ENCODE measurements around the gene MCRIP2.

The MCRIP2 gene

GRCh38 chr16:633336-634050, 8.1 kb upstream of the MCRIP2 start:
- no peak for DNase-seq

GRCh38 chr16:634051-634670, 7.5 kb upstream of the MCRIP2 start:
- no peak for DNase-seq

DNA sequence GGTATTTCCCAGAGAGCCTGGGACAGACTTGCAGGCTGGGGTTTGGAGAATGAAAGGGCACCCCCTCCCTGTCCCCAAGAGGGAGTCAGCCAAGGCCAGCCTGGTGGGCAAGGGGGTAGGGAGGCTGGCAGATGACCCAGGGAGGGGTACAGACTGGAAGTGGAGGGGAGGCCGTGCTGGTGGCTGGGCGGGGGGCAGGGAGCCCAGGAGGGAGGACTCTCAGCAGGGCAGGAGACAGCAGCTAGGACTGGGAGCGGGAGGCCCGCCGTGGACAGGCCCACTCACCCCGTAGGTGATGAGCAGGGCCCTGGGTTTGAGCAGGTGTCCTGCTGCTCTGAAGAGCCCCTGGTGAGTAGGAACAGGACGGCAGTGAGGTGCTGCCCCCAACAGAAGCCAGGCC, 6.6 kb upstream of the MCRIP2 start:
- DNase-seq, result no peak

DNA sequence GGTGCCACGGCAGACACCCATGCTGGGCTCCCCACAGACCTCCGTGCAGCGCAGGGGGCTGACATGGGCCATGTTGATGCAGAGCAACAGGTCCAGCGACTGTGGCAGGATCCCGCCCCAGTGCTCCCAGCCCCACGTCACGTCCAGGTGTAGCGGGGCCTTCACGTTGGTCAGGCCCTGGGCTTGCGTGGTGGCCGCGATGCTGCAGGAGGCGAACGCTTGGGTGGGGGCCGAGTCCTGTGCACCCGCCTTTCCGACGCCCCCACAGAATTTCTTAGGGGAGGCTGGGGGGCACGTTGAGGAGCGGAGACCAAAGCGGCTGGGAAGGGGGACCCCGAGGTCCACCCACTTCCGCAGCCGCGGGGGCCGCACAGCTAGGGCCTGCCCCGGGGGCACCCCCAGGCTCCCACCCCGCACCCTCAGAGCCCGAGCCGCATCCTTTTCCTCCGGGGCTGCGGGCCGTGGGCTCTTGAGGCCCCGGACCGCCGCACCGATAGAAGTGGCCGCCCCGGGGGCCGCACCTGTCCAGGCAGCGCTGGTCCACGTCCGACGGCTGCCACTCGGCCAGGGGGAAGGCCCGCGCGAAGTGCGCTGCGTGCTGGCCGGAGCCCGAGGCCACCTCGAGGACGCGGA, 5.9 kb upstream of the MCRIP2 start:
- DNase-seq, result no peak

DNA sequence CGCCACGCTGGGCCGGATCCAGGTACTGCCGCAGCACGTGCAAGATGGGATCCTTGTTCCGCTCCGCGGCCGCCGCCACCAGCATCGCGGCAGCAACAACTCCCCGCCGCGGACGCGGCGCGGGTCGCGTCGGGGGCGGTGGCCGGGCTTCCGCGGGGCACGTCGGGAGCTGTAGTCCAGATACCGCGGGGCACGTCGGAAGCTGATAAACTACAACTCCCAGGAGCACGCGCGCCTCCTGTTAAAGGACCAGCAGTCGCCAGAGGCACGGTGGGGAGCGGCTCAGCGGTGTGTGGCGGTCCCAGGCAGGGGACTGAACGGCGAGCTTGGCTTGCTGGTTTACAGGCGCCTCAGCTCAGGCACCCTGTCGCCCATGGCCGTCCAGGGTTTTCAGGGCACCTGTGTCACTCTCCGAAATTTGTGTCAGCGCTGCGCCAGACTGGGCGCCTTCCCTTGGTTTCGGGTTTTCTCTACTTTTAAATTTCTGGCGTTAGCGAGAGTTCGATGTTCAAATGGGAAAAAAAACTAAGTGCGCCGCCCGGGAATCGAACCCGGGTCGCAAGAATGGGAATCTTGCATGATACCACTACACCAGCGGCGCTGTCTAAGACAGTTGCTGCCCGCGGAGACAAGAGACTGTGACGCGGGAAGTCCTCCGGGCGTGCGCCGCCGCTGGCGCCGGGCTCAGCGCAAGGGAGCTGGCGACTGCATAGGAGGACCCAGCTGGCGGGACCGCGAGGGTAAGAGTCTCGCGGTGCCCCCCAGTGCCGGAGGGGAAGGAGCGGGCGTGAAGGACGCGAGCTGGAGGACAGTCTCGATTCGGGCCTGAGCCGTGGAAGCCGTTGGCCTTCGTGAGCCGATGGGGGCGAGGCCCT, 5.2 kb upstream of the MCRIP2 start, which contains the start of gene METTL26:
TSS of gene METTL26 (minus strand) at position 100 of the 875 bp plus-strand sequence. CDS start at position 85, 15 bp downstream.
- peak; percentile 94 for DNase-seq

DNA sequence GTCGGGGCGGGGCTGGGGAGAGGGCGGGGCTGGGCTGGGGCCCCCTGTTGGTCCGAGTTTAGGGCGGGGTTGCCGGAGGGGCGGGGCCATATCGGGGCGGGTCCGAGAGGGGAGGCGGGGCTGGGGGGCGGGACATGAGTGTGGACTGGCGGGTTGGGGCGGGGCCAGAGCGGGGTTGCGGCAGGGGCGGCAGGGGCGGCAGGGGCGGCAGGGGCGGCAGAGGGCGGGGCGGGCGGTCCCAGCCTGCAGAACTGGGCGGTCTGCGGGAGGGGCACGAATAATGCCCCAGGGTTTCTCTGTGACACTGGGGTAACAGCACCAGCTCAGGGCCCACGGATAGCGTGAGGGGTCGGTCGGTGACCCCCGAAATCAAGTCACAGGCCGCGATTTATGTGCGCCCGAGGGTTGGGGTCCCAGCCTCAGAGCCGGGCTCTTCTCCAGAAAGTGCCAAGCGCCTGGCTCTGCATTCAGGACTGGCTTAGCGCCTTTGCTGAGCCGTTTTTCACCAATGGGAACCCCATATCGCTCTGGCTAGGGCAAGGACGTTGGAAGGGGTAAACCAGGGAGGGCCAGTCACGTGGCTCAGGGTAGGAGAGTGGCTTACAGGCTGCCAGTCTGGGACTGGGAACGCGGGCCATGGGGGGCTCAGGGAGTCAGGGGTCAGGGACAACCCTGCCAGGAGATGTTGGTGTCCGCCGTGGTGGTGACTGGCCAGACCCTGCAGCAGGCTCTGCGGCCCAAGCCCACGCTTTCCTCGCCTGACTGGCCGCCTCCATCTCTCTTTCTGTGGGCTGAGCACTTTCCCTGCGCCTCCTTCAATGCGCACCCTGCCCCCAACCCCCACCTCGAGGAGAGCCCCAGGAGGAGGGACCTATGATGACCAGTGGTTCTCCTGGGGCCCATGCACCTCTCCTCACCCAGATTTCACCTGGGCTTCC, 4.3 kb upstream of the MCRIP2 start:
- DNase-seq, result peak; percentile 84

DNA sequence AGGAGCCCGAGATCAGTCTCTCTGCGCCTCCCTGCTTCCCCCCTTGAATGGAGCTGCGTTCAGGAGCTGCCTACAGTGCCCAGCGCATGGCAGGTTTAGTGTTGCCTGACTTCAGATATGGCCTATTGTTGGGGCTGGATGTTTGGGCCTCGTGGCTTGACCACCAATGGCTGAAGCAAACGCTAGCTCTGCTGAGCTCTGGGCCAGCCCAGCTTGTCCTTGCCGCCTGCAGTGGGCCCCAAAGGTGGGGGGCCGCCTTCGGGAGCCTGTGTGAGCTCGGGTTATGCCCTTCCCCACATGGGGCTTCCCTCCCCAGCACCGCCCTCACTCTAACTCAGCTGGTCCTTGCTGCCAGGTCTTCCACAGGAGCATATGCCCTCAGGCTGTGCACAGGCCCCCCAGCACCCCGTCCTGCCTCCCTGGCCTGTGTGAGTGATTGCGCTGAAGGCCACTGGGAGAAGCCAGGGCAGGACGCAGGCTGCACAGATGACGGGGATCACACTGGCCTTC, 3.5 kb upstream of the MCRIP2 start:
- no peak for DNase-seq

DNA sequence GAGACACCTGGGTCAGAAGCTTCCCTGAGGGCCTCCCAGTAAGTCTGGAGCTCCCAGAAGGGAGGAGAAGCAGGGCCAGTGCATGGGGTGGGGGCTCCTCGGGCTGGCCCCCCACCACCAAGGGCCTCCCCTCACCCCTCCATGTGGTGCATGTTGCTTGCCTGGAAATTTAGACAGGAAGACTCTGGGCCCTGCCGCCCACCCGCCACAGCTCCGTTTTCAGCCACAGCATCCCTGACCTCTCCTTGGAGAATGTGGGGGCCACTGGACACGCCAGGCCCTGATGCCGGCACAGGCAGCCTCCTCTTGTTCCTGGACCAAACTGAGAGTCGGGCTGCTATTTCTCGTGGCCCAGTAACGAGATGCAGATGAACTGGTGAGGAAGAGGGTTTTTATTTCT, 2.8 kb upstream of the MCRIP2 start:
- DNase-seq, result no peak

GRCh38 chr16:640614-641013, 1.0 kb upstream of the MCRIP2 start:
- no peak for DNase-seq

DNA sequence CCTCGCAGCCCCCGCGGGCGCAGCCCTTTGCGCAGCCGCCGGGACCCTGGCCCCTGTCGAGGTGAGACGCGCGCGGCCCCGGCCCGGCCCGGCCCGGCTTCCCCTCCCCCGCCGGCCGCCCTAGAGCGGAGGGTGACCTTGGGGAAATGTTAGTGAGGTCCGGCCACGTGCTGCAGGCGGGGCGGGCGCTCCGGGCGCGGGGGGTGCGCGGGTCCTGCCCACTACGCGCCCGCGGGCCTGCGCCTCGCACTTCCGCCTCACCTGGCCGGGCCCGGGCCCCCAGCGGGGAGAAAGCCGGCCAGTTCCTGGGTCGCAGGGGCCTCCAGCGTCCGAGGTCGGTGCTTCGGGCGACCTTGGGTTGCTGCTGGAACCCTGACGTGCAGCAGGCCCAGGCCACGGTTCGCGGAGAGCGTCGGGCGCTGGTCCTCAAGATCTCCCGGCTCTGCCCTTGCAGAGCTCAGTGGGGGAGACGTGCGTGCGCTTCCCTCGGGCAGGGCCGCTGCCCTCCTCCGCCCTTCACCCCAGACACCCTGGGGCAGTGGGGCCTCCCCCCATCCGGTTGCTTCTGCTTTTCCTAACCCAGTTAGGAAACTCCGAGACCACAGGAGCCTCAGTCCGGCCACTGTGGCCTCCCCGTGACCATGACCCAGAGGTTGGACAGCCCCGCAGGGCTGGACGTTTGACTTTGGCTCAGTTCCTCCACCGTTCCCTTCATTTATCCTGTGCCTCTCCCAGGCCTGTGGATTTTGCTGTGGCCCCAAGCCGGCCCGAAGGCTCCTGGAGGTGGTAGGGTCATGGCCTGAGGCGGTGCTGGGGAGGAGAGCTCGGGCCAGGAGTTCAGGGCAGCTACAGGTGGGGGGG, 791 bp downstream of the MCRIP2 start:
- peak; percentile 54 for DNase-seq

GRCh38 chr16:643050-643368, 1.4 kb downstream of the MCRIP2 start:
- no peak for DNase-seq

DNA sequence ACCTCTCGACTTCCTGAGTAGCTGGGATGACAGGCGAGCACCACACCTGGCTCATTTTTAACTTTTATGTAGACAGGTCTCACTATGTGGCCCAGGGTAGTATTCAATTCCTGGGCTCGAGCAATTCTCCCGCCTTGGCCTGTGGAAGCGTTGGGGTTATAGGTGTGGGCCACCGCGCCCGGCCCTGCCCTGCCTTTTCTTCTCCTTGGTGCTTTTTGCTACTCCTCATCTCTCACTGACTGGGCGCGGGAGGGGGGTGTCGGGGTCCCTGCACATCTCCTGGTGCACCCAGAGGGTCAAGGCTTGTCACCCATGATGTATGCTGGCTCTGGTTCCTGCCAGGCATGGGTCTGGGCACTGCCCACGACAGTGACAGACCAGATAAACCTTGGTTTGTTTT, 2.9 kb downstream of the MCRIP2 start:
- no peak for DNase-seq

GRCh38 chr16:645852-646678, 4.4 kb downstream of the MCRIP2 start:
- DNase-seq, result no peak

- no peak for DNase-seq
Measured at GRCh38 chr16:646679-647172, 5.1 kb downstream of the MCRIP2 start.

DNA sequence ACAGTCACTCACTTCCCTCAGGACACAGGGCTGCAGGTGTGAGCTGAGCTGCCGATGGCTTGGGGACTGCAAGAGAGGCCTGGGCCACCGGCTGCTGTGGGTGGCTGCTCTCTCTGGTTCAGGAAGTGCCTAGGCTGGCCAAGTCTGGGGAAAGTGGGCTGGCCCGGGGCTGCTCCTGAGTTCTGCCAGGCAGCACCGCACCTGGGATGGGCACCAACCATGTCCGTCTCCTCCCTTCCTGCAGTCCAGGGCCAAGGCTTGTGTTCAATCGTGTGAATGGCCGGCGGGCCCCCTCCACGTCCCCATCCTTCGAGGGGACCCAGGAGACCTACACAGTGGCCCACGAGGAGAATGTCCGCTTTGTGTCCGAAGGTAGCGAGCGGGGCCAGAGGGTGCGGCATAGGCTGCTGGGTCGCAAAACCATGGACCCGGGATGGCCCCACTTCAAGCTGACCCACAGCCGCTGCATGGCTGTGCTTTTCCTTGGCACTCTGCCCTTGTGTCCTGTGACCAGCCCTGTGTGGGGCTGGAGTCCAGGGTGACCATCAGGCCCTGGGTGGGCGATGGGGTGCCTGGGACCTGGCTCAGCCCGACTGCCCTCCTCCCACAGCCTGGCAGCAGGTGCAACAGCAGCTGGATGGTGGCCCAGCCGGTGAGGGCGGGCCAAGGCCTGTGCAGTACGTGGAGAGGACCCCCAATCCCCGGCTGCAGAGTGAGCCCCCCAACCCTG, 5.7 kb downstream of the MCRIP2 start:
- no peak for DNase-seq

DNA sequence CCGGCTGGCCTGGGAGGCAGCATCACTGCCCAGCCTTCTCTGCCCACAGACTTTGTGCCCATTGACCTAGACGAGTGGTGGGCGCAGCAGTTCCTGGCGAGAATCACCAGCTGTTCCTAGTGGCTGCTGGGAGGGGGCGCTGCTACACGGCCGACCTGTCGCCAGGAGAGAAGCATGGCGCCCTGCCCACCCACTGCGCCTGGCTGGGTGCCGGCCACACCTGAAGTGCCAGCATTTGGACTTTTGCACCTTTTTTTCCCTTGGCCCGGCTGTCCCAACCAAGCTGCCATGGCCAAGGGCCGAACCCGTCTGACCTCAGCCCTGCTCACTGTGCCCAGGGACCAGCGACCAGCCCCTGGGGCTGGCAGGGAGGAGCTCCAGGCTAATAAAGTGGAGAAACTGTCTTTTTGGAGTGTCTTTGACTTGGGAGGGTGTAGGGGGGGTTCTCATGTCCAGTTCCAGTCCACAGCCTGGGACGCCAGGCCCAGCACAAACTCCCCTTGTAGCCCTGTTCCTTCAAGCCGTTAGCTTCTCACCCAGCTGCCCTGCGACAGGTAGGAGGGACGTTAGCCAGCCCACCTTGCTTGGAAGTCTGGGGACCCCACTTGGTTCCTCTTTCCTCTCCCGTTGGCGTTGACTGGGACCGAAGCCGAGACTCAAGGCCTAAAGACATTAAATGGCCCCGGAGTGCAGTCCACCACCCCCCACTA, 6.6 kb downstream of the MCRIP2 start:
- DNase-seq, result no peak

- peak; percentile 87 for DNase-seq
Measured at GRCh38 chr16:648781-649589, 7.4 kb downstream of the MCRIP2 start, which contains the start of gene WDR90. Gene WDR90, plus strand, starts transcription at chr16:649365. Its CDS starts 52 bp downstream, at chr16:649417.

All from CD4-positive, alpha-beta T cell treated with Interferon gamma for 1 hour (primary cell).